ENCODE data around the gene RTP2.

Gene RTP2

DNA sequence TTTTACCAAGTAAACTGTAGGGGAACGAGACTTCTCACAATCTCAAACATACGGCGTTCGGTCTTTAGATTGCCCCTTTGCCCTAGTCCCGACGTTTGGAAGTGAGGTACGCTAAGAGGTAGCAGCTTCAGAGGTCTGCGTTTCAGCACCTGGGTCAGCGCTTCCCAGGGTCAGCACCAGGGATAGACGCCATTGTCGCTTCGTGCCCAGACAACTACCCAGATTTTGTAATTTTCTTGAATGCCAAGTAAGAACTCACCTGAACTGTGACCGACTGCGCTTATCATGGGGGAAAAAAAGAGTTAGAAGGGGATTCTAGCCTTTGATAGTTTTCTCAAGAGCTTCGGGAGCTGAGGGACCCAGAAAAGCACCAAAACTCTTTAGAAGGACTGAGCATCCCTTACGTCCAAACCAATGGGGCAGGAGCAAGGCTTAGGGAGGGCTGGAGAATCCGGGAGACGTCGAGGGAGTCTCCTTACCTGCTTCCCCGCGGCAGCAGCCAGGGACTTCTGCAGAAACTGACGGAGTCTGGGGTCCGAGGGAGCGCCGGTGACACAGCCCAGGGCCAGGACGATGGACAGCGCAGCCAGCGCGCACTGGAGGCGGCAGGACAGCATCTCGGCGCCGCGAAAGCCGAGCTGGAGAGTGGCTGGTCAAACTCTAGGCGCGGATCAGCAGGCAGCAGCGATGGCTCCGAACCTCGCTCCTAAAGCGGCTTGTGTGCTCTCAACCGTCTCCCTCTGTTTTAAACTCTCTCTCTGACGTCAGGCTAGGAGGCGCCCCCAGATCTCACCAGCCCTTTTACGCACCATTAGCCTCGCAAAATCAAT is 32.5 kb downstream of the RTP2 start, which contains the start of gene SST:
SST (minus strand) TSS at position 720 of the 830 bp plus-strand sequence; CDS start at position 617, 103 bp downstream.
- no peak for DNase-seq (ENCODE audit: low read depth in 3 of 3)

DNA sequence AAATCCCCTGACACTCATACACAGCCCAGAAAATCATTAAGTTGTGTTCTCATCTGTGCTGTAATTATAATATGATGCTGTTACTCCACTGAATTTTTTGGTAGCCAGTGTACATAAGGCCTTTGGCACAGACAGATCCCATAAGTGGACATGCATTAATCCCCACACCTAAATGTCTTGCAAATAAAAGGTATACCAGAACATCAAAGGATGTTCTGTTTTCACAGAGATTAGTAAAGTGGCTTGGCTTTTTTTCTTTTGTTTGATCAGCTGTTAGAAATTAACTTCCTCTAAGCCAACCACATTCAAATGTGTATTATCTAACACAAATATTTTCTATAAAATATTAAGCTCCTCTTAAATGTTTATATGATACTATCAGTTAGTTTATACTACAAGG is 34.8 kb downstream of the RTP2 start:
- DNase-seq (ENCODE audit: low read depth in 3 of 3) = no peak

GRCh38 chr3:187665764-187666402 is 36.5 kb downstream of the RTP2 start:
- no peak for DNase-seq (ENCODE audit: low read depth in 3 of 3)

- no peak for DNase-seq (ENCODE audit: low read depth in 3 of 3)
Observed at GRCh38 chr3:187665010-187665409, 37.3 kb downstream of the RTP2 start.

DNA sequence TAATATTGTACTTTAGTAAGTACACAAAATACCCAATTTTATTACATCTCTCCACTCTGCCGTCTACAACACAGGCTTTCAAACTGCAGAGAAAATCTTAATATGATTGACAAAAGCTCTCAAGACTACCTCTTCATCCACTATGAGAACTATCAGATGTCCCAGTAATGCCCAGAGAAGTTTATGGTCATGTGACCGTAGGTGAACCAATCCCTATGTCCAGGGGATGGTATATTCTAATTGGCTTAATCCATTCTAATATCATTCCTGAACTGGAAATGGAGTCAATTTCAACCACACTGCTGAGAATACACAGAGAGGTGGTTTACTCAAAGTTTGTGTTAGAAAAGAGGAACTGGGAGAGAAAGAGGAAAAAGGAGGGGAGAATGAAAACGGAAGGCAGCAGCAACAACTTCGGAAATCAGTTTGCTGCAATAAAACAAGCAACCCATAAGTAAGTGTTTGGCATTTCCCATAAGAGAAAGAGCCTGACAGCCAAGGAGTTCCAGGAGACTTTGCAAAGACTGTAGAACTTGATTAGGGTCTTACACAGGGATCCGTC is 39.4 kb downstream of the RTP2 start:
- DNase-seq (ENCODE audit: low read depth in 3 of 3) = no peak

GRCh38 chr3:187661267-187661666 is 41.1 kb downstream of the RTP2 start:
- DNase-seq (ENCODE audit: low read depth in 3 of 3) = no peak

- no peak for DNase-seq (ENCODE audit: low read depth in 3 of 3)
Observed at GRCh38 chr3:187651282-187651681, 51.1 kb downstream of the RTP2 start.
